Ishikawa (cell line): ENCODE measurements around the gene BCDIN3D.

ENCODE experiments used
- CEBPB ChIP-seq: IDR thresholded peaks from 2 replicates; pipeline ENCODE4 v1.6.1; 2012
- CREB1 ChIP-seq: IDR thresholded peaks from 2 replicates; pipeline ENCODE4 v1.6.1; 2012; ENCODE audit warnings: low read depth
- FOXM1 ChIP-seq: IDR thresholded peaks from 2 replicates; pipeline ENCODE4 v1.6.1; 2012; ENCODE audit warnings: low read depth, borderline replicate concordance
- MAX ChIP-seq: IDR thresholded peaks from 2 replicates; pipeline ENCODE4 v1.6.1; 2012
- NFIC ChIP-seq: IDR thresholded peaks from 2 replicates; pipeline ENCODE4 v1.6.1; 2012
- REST ChIP-seq: IDR thresholded peaks from 2 replicates; pipeline ENCODE4 v1.6.1; 2012; ENCODE audit warnings: low read depth, mild to moderate bottlenecking
- TAF1 ChIP-seq: IDR thresholded peaks from 2 replicates; pipeline ENCODE4 v1.6.1; 2012; ENCODE audit warnings: low read depth, mild to moderate bottlenecking
- YY1 ChIP-seq: IDR thresholded peaks from 2 replicates; pipeline ENCODE4 v1.6.1; 2012; ENCODE audit warnings: low read depth
- TF ChIP-seq, protein P1 (sequence below): IDR thresholded peaks from 2 replicates; pipeline ENCODE4 v1.6.1; 2012

- no peak for TF ChIP-seq TAF1
- TF ChIP-seq, protein P1, sequence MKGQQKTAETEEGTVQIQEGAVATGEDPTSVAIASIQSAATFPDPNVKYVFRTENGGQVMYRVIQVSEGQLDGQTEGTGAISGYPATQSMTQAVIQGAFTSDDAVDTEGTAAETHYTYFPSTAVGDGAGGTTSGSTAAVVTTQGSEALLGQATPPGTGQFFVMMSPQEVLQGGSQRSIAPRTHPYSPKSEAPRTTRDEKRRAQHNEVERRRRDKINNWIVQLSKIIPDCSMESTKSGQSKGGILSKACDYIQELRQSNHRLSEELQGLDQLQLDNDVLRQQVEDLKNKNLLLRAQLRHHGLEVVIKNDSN = no peak
- no peak for TF ChIP-seq REST
- no peak for TF ChIP-seq FOXM1
- no peak for TF ChIP-seq CREB1
- TF ChIP-seq NFIC = no peak
- TF ChIP-seq CEBPB = no peak
- no peak for TF ChIP-seq MAX
- no peak for TF ChIP-seq YY1
Measured at GRCh38 chr12:49794021-49794420, 48.9 kb downstream of the BCDIN3D start.
